Right lobe of liver (tissue), 6 donors: ENCODE measurements around the gene DOCK2. TPM values are rescaled to one million over a fixed set of nuclear protein-coding genes. Genes with fewer than 3 reads are reported as not detected.
"Not testable (repeated sequence)": the region's sequence is repeated elsewhere in the genome, so short reads cannot be mapped to it uniquely, and the experiment has no call there.

ENCODE experiments used
- ATAC-seq, 4 donors: fragments of 200-7000 bp; cut with Tn5 transposase; one replicate each; pipeline ENCODE4 v1.9.1; 2020; ENCODE audit warnings: mild to moderate bottlenecking in 4 of 4, moderate library complexity in 4 of 4
- DNase-seq, 3 donors: peaks; one replicate each; pipeline ENCODE4 v3.0.0-alpha.2; 2020
- H3K27ac ChIP-seq, 3 donors: fragments of 200-600 bp; one replicate each; pipeline ENCODE4 v1.8.0; 2022
- H3K27me3 ChIP-seq, 2 donors: fragments of 200-600 bp; one replicate each; pipeline ENCODE4 v1.8.0; 2022
- H3K36me3 ChIP-seq, 4 donors: fragments of 200-600 bp; sonication (generic) in 1 of 4; one replicate each; pipeline versions ENCODE4 v1.5.1 to v1.8.0; 2017 to 2022; ENCODE audit warnings: control low read depth in 1 of 4
- H3K4me1 ChIP-seq, 4 donors: fragments of 200-600 bp; sonication (generic) in 1 of 4; one replicate each; pipeline versions ENCODE4 v1.5.1 to v1.8.0; 2017 to 2022; ENCODE audit warnings: control low read depth in 1 of 4
- H3K4me3 ChIP-seq, 3 donors: fragments of 200-600 bp; one replicate each; pipeline ENCODE4 v1.8.0; 2022
- H3K9me3 ChIP-seq, 4 donors: fragments of 200-600 bp; sonication (generic) in 1 of 4; one replicate each; pipeline versions ENCODE4 v1.5.1 to v1.8.0; 2017 to 2022; ENCODE audit warnings: control low read depth in 1 of 4
- CTCF ChIP-seq, 4 donors: fragments of 200-600 bp in 3 of 4; fragments of 450-650 bp in 1 of 4; IDR thresholded peaks; one replicate each; pipeline versions ENCODE4 v1.5.1 to v1.8.0; 2016 to 2022; ENCODE audit warnings: antibody characterized with exemption in 4 of 4, mild to moderate bottlenecking in 2 of 4
- POLR2A ChIP-seq: fragments of 450-650 bp; IDR thresholded peaks from one replicate; pipeline ENCODE4 v1.6.1; 2017; ENCODE audit warnings: antibody characterized with exemption, mild to moderate bottlenecking
- WGBS: methylation state at CpG from one replicate; pipeline ENCODE4 v1.1.6; 2018; ENCODE audit warnings: low coverage, low lambda C conversion rate; ENCODE audit not compliant: insufficient coverage; ENCODE audit errors: missing lambda C conversion rate; 5-methylcytosine and 5-hydroxymethylcytosine counted together
- intact Hi-C, 2 donors: fragments of 100-400 bp; cut with DNase I; formaldehyde crosslinking; loops; one replicate each; pipeline versions ENCODE4 v1.11.2 to v1.14.1; 2022
- total RNA-seq, 6 experiments: library from RNA; depleted of rRNA in 2 of 6; stranded (reverse); fragments of >200 nt in 2 of 6; fragmentation: NEBNext Ultra II Directional in 3 of 6; extraction: Animal tissue kit (Norgen Biotek cat#: 25700) in 3 of 6; gene quantifications; one replicate each; pipeline versions ENCODE4 v1.1.0 to v1.2.4, GENCODE V29; 2016 to 2023
- donor health status: DM: no; HTN: yes; CAD: no.
- donor health status: DM: no; HTN: no; CAD: no.
- donor health status: DM: no; HTN: no; CAD: no.
- donor health status: DM: no; HTN: yes; CAD: no.
- donor health status: DM: no; HTN: yes; CAD: no.

Gene DOCK2
- total RNA-seq, 6 experiments from 2014 or later, result 5.0 to 14.5 (median 7.4) TPM

- Histone ChIP-seq H3K27me3 (no peaks in the 10 kb centered on the region), H3K9me3 (no peaks in the 10 kb centered on the region), H3K4me3 (no peak overlapping the region), H3K36me3 (no peaks in the 10 kb centered on the region), H3K27ac (no peak overlapping the region), H3K4me1 (no peaks in the 10 kb centered on the region)
- intact Hi-C loops, result no loop called here
- ATAC-seq, result peak; percentile 11 to 73 (median 30)
- no CpG with 5 or more reads among the region's 1 CpG for WGBS
- peak; percentile 38 to 63 (median 57) for DNase-seq
- TF ChIP-seq POLR2A (no peak), CTCF (IDR thresholded peaks at IDR 0.05) (no peak)
Measured at GRCh38 chr5:169652057-169652456, 15.0 kb downstream of the DOCK2 start.

GRCh38 chr5:169653091-169653490, 16.0 kb downstream of the DOCK2 start:
- Histone ChIP-seq H3K4me3 (no peak overlapping the region), H3K27me3 (no peaks in the 10 kb centered on the region), H3K9me3 (no peaks in the 10 kb centered on the region), H3K36me3 (no peaks in the 10 kb centered on the region), H3K27ac (no peak overlapping the region), H3K4me1 (no peaks in the 10 kb centered on the region)
- DNase-seq, result no peak
- 58% methylated on average over 5 of the region's 5 CpGs for WGBS
- TF ChIP-seq CTCF (IDR thresholded peaks at IDR 0.05) (no peak), POLR2A (no peak)
- no peak for ATAC-seq
- intact Hi-C loops, result no loop called here

- ATAC-seq (no peak), DNase-seq (no peak)
- no peak overlapping the region for H3K27ac ChIP-seq
- intact Hi-C loops, result no loop called here
- WGBS, result no CpG with 5 or more reads among the region's 2 CpGs
- H3K36me3 ChIP-seq, result no peaks in the 10 kb centered on the region
- no peaks in the 10 kb centered on the region for H3K4me1 ChIP-seq
- no peaks in the 10 kb centered on the region for H3K27me3 ChIP-seq
- H3K4me3 ChIP-seq, result no peak overlapping the region
- TF ChIP-seq CTCF (IDR thresholded peaks at IDR 0.05) (no peak), POLR2A (no peak)
- H3K9me3 ChIP-seq, result no peaks in the 10 kb centered on the region
Measured at GRCh38 chr5:169655353-169655752, 18.3 kb downstream of the DOCK2 start.

- H3K27me3 ChIP-seq, result no peaks in the 10 kb centered on the region
- no peak for TF ChIP-seq POLR2A
- no peak overlapping the region for H3K27ac ChIP-seq
- H3K9me3 ChIP-seq, result no peaks in the 10 kb centered on the region
- no peak overlapping the region for H3K4me3 ChIP-seq
- 70% methylated on average over 6 of the region's 15 CpGs for WGBS
- DNase-seq (no peak), ATAC-seq (no peak)
- intact Hi-C loops, result no loop called here
- no peaks in the 10 kb centered on the region for H3K4me1 ChIP-seq
- H3K36me3 ChIP-seq, result no peaks in the 10 kb centered on the region
Measured at GRCh38 chr5:169656125-169656901, 19.2 kb downstream of the DOCK2 start.

GRCh38 chr5:169657127-169657526, 20.1 kb downstream of the DOCK2 start:
- H3K36me3 ChIP-seq, result no peaks in the 10 kb centered on the region
- no peaks in the 10 kb centered on the region for H3K4me1 ChIP-seq
- H3K27me3 ChIP-seq, result no peaks in the 10 kb centered on the region
- H3K9me3 ChIP-seq, result no peaks in the 10 kb centered on the region
- TF ChIP-seq CTCF (IDR thresholded peaks at IDR 0.05) (no peak), POLR2A (no peak)
- H3K27ac ChIP-seq, result no peak overlapping the region
- WGBS, result 46% methylated on average over 1 of the region's 1 CpG
- DNase-seq (no peak), ATAC-seq (no peak)
- intact Hi-C loops, result no loop called here
- no peak overlapping the region for H3K4me3 ChIP-seq

- H3K36me3 ChIP-seq, H3K4me1 ChIP-seq, H3K4me3 ChIP-seq, H3K27ac ChIP-seq, ATAC-seq, DNase-seq, H3K27me3 ChIP-seq, intact Hi-C loops, H3K9me3 ChIP-seq: not testable (repeated sequence)
- WGBS, result 43% methylated on average over 2 of the region's 3 CpGs
Measured at GRCh38 chr5:169662451-169662850, 25.4 kb downstream of the DOCK2 start.
